Measurements from ENCODE around the gene KCP.

The KCP gene

GRCh38 chr7:128882134-128882533, 28.4 kb downstream of the KCP start:
- Mint-ChIP-seq H3K27me3 (peaks cover 8% of the 10 kb centered on the region), H3K36me3 (ENCODE audit: low read depth) (no peaks in the 10 kb centered on the region), H3K4me1 (ENCODE audit: low read depth) (peaks cover 3% of the 10 kb centered on the region), H3K27ac (no peak overlapping the region), H3K9me3 (no peaks in the 10 kb centered on the region), H3K4me3 (no peak overlapping the region)
- DNase-seq = no peak

GRCh38 chr7:128881458-128882125, 28.9 kb downstream of the KCP start:
- no peak for DNase-seq
- Mint-ChIP-seq H3K4me1 (ENCODE audit: low read depth) (peaks cover 3% of the 10 kb centered on the region), H3K27ac (no peak overlapping the region), H3K27me3 (peaks cover 8% of the 10 kb centered on the region), H3K9me3 (no peaks in the 10 kb centered on the region), H3K4me3 (no peak overlapping the region), H3K36me3 (ENCODE audit: low read depth) (no peaks in the 10 kb centered on the region)

GRCh38 chr7:128880791-128881457, 29.6 kb downstream of the KCP start:
- no peaks in the 10 kb centered on the region for H3K9me3 Mint-ChIP-seq
- DNase-seq = no peak
- no peak overlapping the region for H3K4me3 Mint-ChIP-seq
- H3K36me3 Mint-ChIP-seq (ENCODE audit: low read depth) = no peaks in the 10 kb centered on the region
- H3K4me1 Mint-ChIP-seq (ENCODE audit: low read depth) = peaks cover 3% of the 10 kb centered on the region
- no peak overlapping the region for H3K27ac Mint-ChIP-seq
- H3K27me3 Mint-ChIP-seq = peaks cover 6% of the 10 kb centered on the region

GRCh38 chr7:128879939-128880746, 30.4 kb downstream of the KCP start:
- Mint-ChIP-seq H3K27me3 (peaks cover 2% of the 10 kb centered on the region), H3K36me3 (ENCODE audit: low read depth) (no peaks in the 10 kb centered on the region), H3K27ac (no peak overlapping the region), H3K9me3 (no peaks in the 10 kb centered on the region), H3K4me3 (no peak overlapping the region), H3K4me1 (ENCODE audit: low read depth) (peaks cover 3% of the 10 kb centered on the region)
- no peak for DNase-seq

- DNase-seq = no peak
- Mint-ChIP-seq H3K27me3 (peaks cover 2% of the 10 kb centered on the region), H3K4me3 (no peak overlapping the region), H3K4me1 (ENCODE audit: low read depth) (peaks cover 3% of the 10 kb centered on the region), H3K36me3 (ENCODE audit: low read depth) (no peaks in the 10 kb centered on the region), H3K9me3 (no peaks in the 10 kb centered on the region), H3K27ac (no peak overlapping the region)
Measured at GRCh38 chr7:128879461-128879938, 31.0 kb downstream of the KCP start.

GRCh38 chr7:128878226-128879105, 32.0 kb downstream of the KCP start:
- Mint-ChIP-seq H3K4me3 (no peak overlapping the region), H3K27me3 (no peaks in the 10 kb centered on the region), H3K27ac (no peak overlapping the region), H3K4me1 (ENCODE audit: low read depth) (peaks cover under 1% of the 10 kb centered on the region), H3K36me3 (ENCODE audit: low read depth) (no peaks in the 10 kb centered on the region), H3K9me3 (no peaks in the 10 kb centered on the region)
- DNase-seq = no peak

DNA sequence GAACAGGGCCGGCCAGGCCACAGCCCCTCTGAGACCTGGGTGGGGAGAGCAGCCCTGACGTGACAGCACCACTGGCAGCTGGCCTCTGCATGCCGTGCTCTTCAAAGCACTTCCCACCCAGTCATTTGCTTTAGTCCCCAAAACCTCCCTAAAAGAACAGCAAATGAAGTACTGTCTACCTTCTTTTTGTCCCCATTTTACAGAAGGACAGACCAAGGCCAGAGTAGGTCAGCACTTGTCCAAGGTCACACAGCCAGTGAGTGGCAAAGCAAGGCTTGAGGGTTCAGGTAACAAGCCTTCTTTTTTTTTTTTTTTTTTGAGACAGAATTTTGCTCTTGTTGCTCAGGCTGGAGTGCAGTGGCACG, 32.8 kb downstream of the KCP start:
- no peak for DNase-seq
- no peaks in the 10 kb centered on the region for H3K4me1 Mint-ChIP-seq (ENCODE audit: low read depth)
- no peaks in the 10 kb centered on the region for H3K27me3 Mint-ChIP-seq
- H3K4me3 Mint-ChIP-seq = no peak overlapping the region
- no peak overlapping the region for H3K27ac Mint-ChIP-seq
- no peaks in the 10 kb centered on the region for H3K36me3 Mint-ChIP-seq (ENCODE audit: low read depth)
- H3K9me3 Mint-ChIP-seq = no peaks in the 10 kb centered on the region

GRCh38 chr7:128876978-128877755, 33.3 kb downstream of the KCP start:
- H3K9me3 Mint-ChIP-seq = no peaks in the 10 kb centered on the region
- no peaks in the 10 kb centered on the region for H3K4me1 Mint-ChIP-seq (ENCODE audit: low read depth)
- no peak for DNase-seq
- H3K4me3 Mint-ChIP-seq = no peak overlapping the region
- H3K27ac Mint-ChIP-seq = no peak overlapping the region
- no peaks in the 10 kb centered on the region for H3K36me3 Mint-ChIP-seq (ENCODE audit: low read depth)
- H3K27me3 Mint-ChIP-seq = no peaks in the 10 kb centered on the region

DNA sequence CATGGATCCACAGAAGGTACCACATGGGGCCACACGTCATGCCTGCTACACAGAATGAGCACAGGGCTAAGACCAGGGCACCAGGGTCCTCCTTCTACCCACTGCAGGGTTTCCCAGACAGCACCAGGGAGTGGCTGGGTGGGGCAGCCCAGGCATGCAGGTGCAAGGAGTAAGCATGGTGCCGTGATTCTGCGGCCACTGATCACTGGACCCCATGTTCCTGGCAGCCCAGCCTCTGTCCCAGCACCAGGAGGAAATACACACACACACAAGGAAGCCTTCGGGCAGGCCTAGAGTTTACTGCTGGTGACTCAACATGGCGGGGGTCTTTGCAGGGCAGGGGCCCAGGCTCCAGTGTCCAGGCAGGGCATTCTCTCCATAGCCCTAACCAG, 33.9 kb downstream of the KCP start:
- H3K36me3 Mint-ChIP-seq (ENCODE audit: low read depth) = no peaks in the 10 kb centered on the region
- no peak overlapping the region for H3K4me3 Mint-ChIP-seq
- H3K9me3 Mint-ChIP-seq = no peaks in the 10 kb centered on the region
- no peak overlapping the region for H3K27ac Mint-ChIP-seq
- H3K27me3 Mint-ChIP-seq = no peaks in the 10 kb centered on the region
- H3K4me1 Mint-ChIP-seq (ENCODE audit: low read depth) = no peaks in the 10 kb centered on the region
- no peak for DNase-seq

GRCh38 chr7:128876127-128876526, 34.4 kb downstream of the KCP start:
- Mint-ChIP-seq H3K27me3 (no peaks in the 10 kb centered on the region), H3K36me3 (ENCODE audit: low read depth) (no peaks in the 10 kb centered on the region), H3K4me3 (no peak overlapping the region), H3K4me1 (ENCODE audit: low read depth) (no peaks in the 10 kb centered on the region), H3K9me3 (no peaks in the 10 kb centered on the region), H3K27ac (no peak overlapping the region)
- no peak for DNase-seq

DNA sequence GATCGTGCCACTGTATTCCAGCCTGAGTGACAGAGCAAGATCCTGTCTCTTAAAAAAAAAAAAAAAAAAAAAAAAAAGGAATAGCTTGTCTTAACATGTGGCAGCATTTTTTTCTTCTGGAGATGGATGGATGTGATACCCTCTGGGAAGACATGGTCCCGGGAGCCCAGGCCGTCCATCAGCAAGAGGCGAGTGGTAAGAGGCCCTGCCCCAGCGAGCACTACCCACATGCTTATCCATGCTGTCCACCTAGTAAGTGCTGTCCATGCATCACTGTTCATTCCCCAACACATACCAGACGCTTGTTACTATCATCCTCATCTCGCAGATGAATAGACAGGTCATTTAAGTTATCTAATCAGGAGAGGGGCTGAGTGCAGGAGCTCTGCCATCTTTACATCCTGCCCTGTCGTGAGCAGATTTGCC, 35.0 kb downstream of the KCP start:
- Mint-ChIP-seq H3K27ac (no peak overlapping the region), H3K27me3 (peaks cover 4% of the 10 kb centered on the region), H3K4me1 (ENCODE audit: low read depth) (no peaks in the 10 kb centered on the region)

DNA sequence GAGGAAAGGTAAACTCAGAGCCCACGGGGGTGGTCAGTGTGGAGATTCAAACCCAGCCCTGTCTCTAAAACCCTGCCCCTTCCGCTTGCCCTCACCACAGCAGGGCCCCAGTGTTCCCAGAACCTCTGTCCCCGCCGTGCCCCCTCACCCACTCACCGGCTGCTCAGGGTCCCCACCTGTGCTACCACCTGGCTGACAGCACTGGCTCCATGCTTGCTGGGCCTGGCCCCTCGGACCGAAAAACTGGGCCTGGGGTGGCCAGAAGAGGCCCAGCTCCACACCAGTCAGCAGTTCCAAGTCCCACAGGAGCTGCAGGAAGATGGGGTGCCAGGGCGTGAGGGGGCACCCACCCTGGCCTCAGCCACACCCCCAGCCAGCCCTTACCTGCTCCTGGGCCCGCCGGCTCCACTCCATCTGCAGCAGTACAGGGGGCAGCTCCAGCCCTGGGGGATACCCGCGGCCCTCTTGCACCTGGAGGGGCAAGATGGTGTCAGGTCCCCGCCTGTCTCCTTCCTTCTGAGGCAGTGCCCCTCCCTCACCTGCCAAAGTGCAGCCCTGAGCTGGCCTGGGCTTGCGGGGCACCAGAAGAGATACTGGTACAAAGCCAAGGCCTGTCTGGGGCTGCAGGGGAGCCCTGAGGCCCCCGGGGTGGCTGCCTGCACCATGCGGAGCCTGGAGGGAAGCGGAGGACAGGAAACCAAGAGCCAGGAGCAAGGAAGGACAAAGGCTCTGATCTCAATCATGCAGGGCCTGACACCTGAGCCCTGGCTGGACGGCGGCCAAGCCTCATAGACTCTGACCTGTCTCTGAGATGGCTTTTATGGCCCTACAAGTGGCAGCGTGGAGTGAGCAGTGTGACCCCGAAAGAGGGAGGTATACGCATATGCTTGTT, 36.1 kb downstream of the KCP start:
- peaks cover 9% of the 10 kb centered on the region for H3K27me3 Mint-ChIP-seq
- H3K27ac Mint-ChIP-seq = no peak overlapping the region
- H3K36me3 Mint-ChIP-seq (ENCODE audit: low read depth) = no peaks in the 10 kb centered on the region
- no peak for DNase-seq
- H3K4me1 Mint-ChIP-seq (ENCODE audit: low read depth) = peaks cover 5% of the 10 kb centered on the region
- H3K4me3 Mint-ChIP-seq = no peak overlapping the region
- H3K9me3 Mint-ChIP-seq = no peaks in the 10 kb centered on the region

More for the DNA sequence above, 35.0 kb downstream of the KCP start:
- H3K36me3 Mint-ChIP-seq (ENCODE audit: low read depth) = no peaks in the 10 kb centered on the region
- H3K4me3 Mint-ChIP-seq = no peak overlapping the region
- DNase-seq = no peak
- H3K9me3 Mint-ChIP-seq = no peaks in the 10 kb centered on the region

DNA sequence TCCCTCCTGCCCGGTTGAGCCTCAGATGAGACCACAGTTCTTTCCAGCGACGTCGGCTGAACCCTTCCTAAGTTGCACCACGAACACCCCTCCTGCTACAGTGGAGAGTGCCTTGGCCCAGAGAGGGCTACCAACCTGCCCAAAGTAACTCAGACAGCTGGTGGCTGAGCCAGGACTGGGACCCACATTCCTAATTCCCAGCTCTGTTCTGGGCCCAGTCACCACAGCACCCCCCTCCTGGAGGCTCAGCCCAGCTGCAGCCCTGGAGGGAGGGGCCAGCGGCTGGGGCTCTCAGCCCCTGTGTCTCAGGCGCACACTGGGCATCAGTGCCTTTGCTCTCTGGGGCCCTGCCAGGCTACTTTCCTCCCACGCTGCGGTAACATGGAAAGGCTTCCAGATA, 37.3 kb downstream of the KCP start:
- DNase-seq = no peak
- Mint-ChIP-seq H3K4me1 (ENCODE audit: low read depth) (peaks cover 10% of the 10 kb centered on the region), H3K9me3 (no peaks in the 10 kb centered on the region), H3K27me3 (peaks cover 9% of the 10 kb centered on the region), H3K4me3 (no peak overlapping the region), H3K36me3 (ENCODE audit: low read depth) (no peaks in the 10 kb centered on the region), H3K27ac (no peak overlapping the region)

Data from activated T-cell treated with anti-CD3 and anti-CD28 coated beads, Interleukin-2, amount 50 U/mL, for 24 hours (primary cell).